ENCODE results near the gene ANKH. TPM values are rescaled to one million over a fixed set of nuclear protein-coding genes. Genes with fewer than 3 reads are reported as not detected.

The ANKH gene
- total RNA-seq, 1 donor from 2014 or later: 30.9 TPM

GRCh38 chr5:14794583-14795230 lies 76.9 kb downstream of the ANKH start:
- Histone ChIP-seq H3K9me3 (no peaks in the 10 kb centered on the region), H3K4me3 (no peak overlapping the region), H3K27ac (no peak overlapping the region), H3K4me1 (no peaks in the 10 kb centered on the region), H3K27me3 (no peaks in the 10 kb centered on the region), H3K36me3 (no peaks in the 10 kb centered on the region)
- no peak for DNase-seq (ENCODE audit: extremely low spot score in 2 of 2)
- TF ChIP-seq CTCF (IDR thresholded peaks at IDR 0.05) (no peak), POLR2AphosphoS5 (IDR thresholded peaks at IDR 0.05; ENCODE audit: insufficient read depth in 1 of 2, low read depth in 1 of 2) (no peak), POLR2A (IDR thresholded peaks at IDR 0.05) (no peak)
- intact Hi-C loops (cut with DNase I): no loop called here

GRCh38 chr5:14793851-14794250 lies 77.7 kb downstream of the ANKH start:
- intact Hi-C loops (cut with DNase I): no loop called here
- Histone ChIP-seq H3K27me3 (no peaks in the 10 kb centered on the region), H3K36me3 (no peaks in the 10 kb centered on the region), H3K4me1 (no peaks in the 10 kb centered on the region), H3K9me3 (no peaks in the 10 kb centered on the region), H3K27ac (no peak overlapping the region), H3K4me3 (no peak overlapping the region)
- no peak for TF ChIP-seq POLR2A (IDR thresholded peaks at IDR 0.05)
- DNase-seq (ENCODE audit: extremely low spot score in 2 of 2): no peak

- no peaks in the 10 kb centered on the region for H3K4me1 ChIP-seq
- H3K9me3 ChIP-seq: no peaks in the 10 kb centered on the region
- no peak overlapping the region for H3K27ac ChIP-seq
- no peak for DNase-seq (ENCODE audit: extremely low spot score in 2 of 2)
- no peaks in the 10 kb centered on the region for H3K36me3 ChIP-seq
- TF ChIP-seq CTCF (IDR thresholded peaks at IDR 0.05): no peak
- H3K4me3 ChIP-seq: no peak overlapping the region
- intact Hi-C loops (cut with DNase I): no loop called here
- H3K27me3 ChIP-seq: no peaks in the 10 kb centered on the region
Measured at GRCh38 chr5:14790911-14791310, 80.7 kb downstream of the ANKH start.

GRCh38 chr5:14790220-14790619 lies 81.4 kb downstream of the ANKH start:
- no peak overlapping the region for H3K27ac ChIP-seq
- H3K4me3 ChIP-seq: no peak overlapping the region
- intact Hi-C loops (cut with DNase I): no loop called here
- no peaks in the 10 kb centered on the region for H3K27me3 ChIP-seq
- TF ChIP-seq POLR2A (IDR thresholded peaks at IDR 0.05) (no peak), CTCF (IDR thresholded peaks at IDR 0.05) (no peak), POLR2AphosphoS5 (IDR thresholded peaks at IDR 0.05; ENCODE audit: insufficient read depth in 1 of 2, low read depth in 1 of 2) (no peak)
- H3K36me3 ChIP-seq: no peaks in the 10 kb centered on the region
- H3K4me1 ChIP-seq: no peaks in the 10 kb centered on the region
- no peaks in the 10 kb centered on the region for H3K9me3 ChIP-seq
- DNase-seq (ENCODE audit: extremely low spot score in 2 of 2): no peak

- Histone ChIP-seq H3K27me3 (no peaks in the 10 kb centered on the region), H3K4me1 (no peaks in the 10 kb centered on the region), H3K4me3 (no peak overlapping the region), H3K9me3 (no peaks in the 10 kb centered on the region), H3K36me3 (no peaks in the 10 kb centered on the region), H3K27ac (no peak overlapping the region)
- TF ChIP-seq CTCF (IDR thresholded peaks at IDR 0.05): no peak
- no peak for TF ChIP-seq POLR2AphosphoS5 (IDR thresholded peaks at IDR 0.05; ENCODE audit: insufficient read depth in 1 of 2, low read depth in 1 of 2)
- no peak for TF ChIP-seq POLR2A (IDR thresholded peaks at IDR 0.05)
- no peak for DNase-seq (ENCODE audit: extremely low spot score in 2 of 2)
- intact Hi-C loops (cut with DNase I): no loop called here
Measured at GRCh38 chr5:14787801-14788579, 83.6 kb downstream of the ANKH start.
